Aorta (tissue), 5 donors: ENCODE measurements around the gene GEN1. TPM values are rescaled to one million over a fixed set of nuclear protein-coding genes. Genes with fewer than 3 reads are reported as not detected.

Experiments
- ATAC-seq: fragments of 200-7000 bp; cut with Tn5 transposase; one replicate; pipeline ENCODE4 v1.9.1; 2022; ENCODE audit warnings: moderate library complexity; ENCODE audit not compliant: low FRiP score
- DNase-seq, 2 donors: peaks; one replicate each; pipeline ENCODE4 v3.0.0-alpha.2; 2020
- H3K27ac ChIP-seq, 2 donors: one replicate each; pipeline ENCODE4 v1.5.1; 2013; ENCODE audit warnings: low read length in 2 of 2, mild to moderate bottlenecking in 2 of 2, moderate library complexity in 2 of 2, control low read depth in 1 of 2, inconsistent platforms in 1 of 2, low read depth in 1 of 2
- H3K27me3 ChIP-seq, 2 donors: one replicate each; pipeline ENCODE4 v1.6.1; 2013; ENCODE audit warnings: control low read depth in 1 of 2, low read length in 1 of 2, mild to moderate bottlenecking in 1 of 2, moderate library complexity in 1 of 2; ENCODE audit not compliant: insufficient read depth in 2 of 2, control insufficient read depth in 1 of 2
- H3K36me3 ChIP-seq, 2 donors: one replicate each; pipeline ENCODE4 v1.6.1; 2013; ENCODE audit warnings: control low read depth in 1 of 2, low read length in 1 of 2, mild to moderate bottlenecking in 1 of 2; ENCODE audit not compliant: insufficient read depth in 2 of 2, control insufficient read depth in 1 of 2
- H3K4me1 ChIP-seq, 2 donors: one replicate each; pipeline ENCODE4 v1.6.1; 2013; ENCODE audit warnings: low read length in 2 of 2, control low read depth in 1 of 2, mild to moderate bottlenecking in 1 of 2, moderate library complexity in 1 of 2; ENCODE audit not compliant: insufficient read depth in 2 of 2, control insufficient read depth in 1 of 2
- H3K4me3 ChIP-seq, 2 donors: one replicate each; pipeline ENCODE4 v1.5.1; 2013; ENCODE audit warnings: low read length in 2 of 2, control low read depth in 1 of 2, mild to moderate bottlenecking in 1 of 2
- H3K9me3 ChIP-seq: one replicate; pipeline ENCODE4 v1.6.1; 2013; ENCODE audit warnings: mild to moderate bottlenecking, low read length; ENCODE audit not compliant: control insufficient read depth
- WGBS, 2 donors: extraction: QIAGEN DNeasy Blood & Tissue Kit; methylation state at CpG; one replicate each; pipeline ENCODE4 v1.1.7; 2013; 5-methylcytosine and 5-hydroxymethylcytosine counted together
- intact Hi-C, 2 donors: fragments of 100-400 bp; cut with DNase I; formaldehyde crosslinking; loops; one replicate each; pipeline versions ENCODE4 v1.14.2 to v1.15.0; 2022
- polyA plus RNA-seq, 2 donors: library from polyadenylated mRNA; stranded (reverse); fragments of 200-250 nt; gene quantifications; one replicate each; pipeline ENCODE4 v1.2.3, GENCODE V29; 2013
- total RNA-seq, 2 donors: library from RNA; stranded (reverse); fragmentation: NEBNext Ultra II Directional; extraction: Animal tissue kit (Norgen Biotek cat#: 25700); gene quantifications; one replicate each; pipeline ENCODE4 v1.2.1, GENCODE V29; 2021
- donor health status: healthy with polysubstance abuse.
- donor health status: Bipolar disorder and iron deficiency.
- donor health status: DM: no; HTN: no; CAD: no.
- donor health status: DM: no; HTN: no; CAD: no.
- donor health status: DM: yes; HTN: yes; CAD: no.

The GEN1 gene
- total and polyA plus RNA-seq, 4 donors = 1.2 to 5.5 (median 2.5) TPM

GRCh38 chr2:17781482-17781881, 27.5 kb downstream of the GEN1 start:
- Histone ChIP-seq H3K27ac (no peak overlapping the region), H3K36me3 (peaks cover 0 to 2% of the 10 kb centered on the region in 2 donors), H3K9me3 (no peaks in the 10 kb centered on the region), H3K4me1 (no peaks in the 10 kb centered on the region), H3K4me3 (no peak overlapping the region), H3K27me3 (no peaks in the 10 kb centered on the region)
- DNase-seq (no peak), ATAC-seq (no peak)
- intact Hi-C loops = no loop called here
- WGBS, 2 donors = 82 to 88% methylated on average over 1 of the region's 1 CpG

GRCh38 chr2:17786727-17787126, 32.8 kb downstream of the GEN1 start:
- Histone ChIP-seq H3K9me3 (no peaks in the 10 kb centered on the region), H3K36me3 (no peaks in the 10 kb centered on the region), H3K27me3 (peaks cover 0 to 3% of the 10 kb centered on the region in 2 donors), H3K4me3 (no peak overlapping the region), H3K4me1 (no peaks in the 10 kb centered on the region), H3K27ac (no peak overlapping the region)
- intact Hi-C loops = no loop called here
- DNase-seq = no peak
- WGBS, 2 donors = 73 to 77% methylated on average over 3 of the region's 3 CpGs
- ATAC-seq = no peak

GRCh38 chr2:17788773-17789172, 34.8 kb downstream of the GEN1 start:
- Histone ChIP-seq H3K9me3 (no peaks in the 10 kb centered on the region), H3K36me3 (no peaks in the 10 kb centered on the region), H3K4me1 (no peaks in the 10 kb centered on the region), H3K27ac (no peak overlapping the region), H3K4me3 (no peak overlapping the region), H3K27me3 (peaks cover 0 to 3% of the 10 kb centered on the region in 2 donors)
- no peak for DNase-seq
- intact Hi-C loops = no loop called here
- 61 to 66% methylated on average over 4 of the region's 4 CpGs for WGBS, 2 donors
- no peak for ATAC-seq

- intact Hi-C loops = no loop called here
- WGBS, 2 donors = 57 to 67% methylated on average over 1 of the region's 1 CpG
Observed at GRCh38 chr2:17790536-17790935, 36.6 kb downstream of the GEN1 start.

GRCh38 chr2:17791121-17791816, 37.3 kb downstream of the GEN1 start:
- Histone ChIP-seq H3K9me3 (no peaks in the 10 kb centered on the region), H3K36me3 (no peaks in the 10 kb centered on the region), H3K27ac (no peak overlapping the region), H3K4me3 (no peak overlapping the region), H3K27me3 (peaks cover 0 to 3% of the 10 kb centered on the region in 2 donors), H3K4me1 (no peaks in the 10 kb centered on the region)
- 46 to 49% methylated on average over 5 of the region's 5 CpGs for WGBS, 2 donors
- intact Hi-C loops = no loop called here
- no peak for ATAC-seq
- no peak for DNase-seq

More at GRCh38 chr2:17790536-17790935, 36.6 kb downstream of the GEN1 start:
- H3K27ac ChIP-seq = no peak overlapping the region
- H3K36me3 ChIP-seq = no peaks in the 10 kb centered on the region
- no peaks in the 10 kb centered on the region for H3K4me1 ChIP-seq
- no peak overlapping the region for H3K4me3 ChIP-seq
- no peak for ATAC-seq
- no peak for DNase-seq
- peaks cover 0 to 3% of the 10 kb centered on the region in 2 donors for H3K27me3 ChIP-seq
- H3K9me3 ChIP-seq = no peaks in the 10 kb centered on the region

GRCh38 chr2:17791817-17792130, 37.8 kb downstream of the GEN1 start:
- WGBS, 2 donors = 92 to 97% methylated on average over 2 of the region's 2 CpGs
- Histone ChIP-seq H3K27me3 (peaks cover 0 to under 1% of the 10 kb centered on the region in 2 donors), H3K9me3 (no peaks in the 10 kb centered on the region), H3K4me3 (no peak overlapping the region), H3K36me3 (no peaks in the 10 kb centered on the region), H3K27ac (no peak overlapping the region), H3K4me1 (no peaks in the 10 kb centered on the region)
- intact Hi-C loops = no loop called here
- ATAC-seq (no peak), DNase-seq (no peak)

- Histone ChIP-seq H3K4me1 (no peaks in the 10 kb centered on the region), H3K27ac (no peak overlapping the region), H3K9me3 (no peaks in the 10 kb centered on the region), H3K4me3 (no peak overlapping the region), H3K36me3 (no peaks in the 10 kb centered on the region), H3K27me3 (no peaks in the 10 kb centered on the region)
- 78 to 80% methylated on average over 1 of the region's 1 CpG for WGBS, 2 donors
- DNase-seq (no peak), ATAC-seq (no peak)
- intact Hi-C loops = no loop called here
Observed at GRCh38 chr2:17792515-17792914, 38.6 kb downstream of the GEN1 start.

- Histone ChIP-seq H3K36me3 (no peaks in the 10 kb centered on the region), H3K4me1 (no peaks in the 10 kb centered on the region), H3K27me3 (no peaks in the 10 kb centered on the region), H3K9me3 (no peaks in the 10 kb centered on the region), H3K27ac (no peak overlapping the region), H3K4me3 (no peak overlapping the region)
- DNase-seq (no peak), ATAC-seq (no peak)
- 68 to 69% methylated on average over 4 of the region's 4 CpGs for WGBS, 2 donors
- intact Hi-C loops = no loop called here
Observed at GRCh38 chr2:17793296-17793695, 39.4 kb downstream of the GEN1 start.

GRCh38 chr2:17793803-17794354, 39.9 kb downstream of the GEN1 start:
- 77 to 85% methylated on average over 6 of the region's 6 CpGs for WGBS, 2 donors
- intact Hi-C loops = no loop called here
- no peak overlapping the region for H3K27ac ChIP-seq
- no peaks in the 10 kb centered on the region for H3K27me3 ChIP-seq
- H3K4me3 ChIP-seq = no peak overlapping the region
- H3K4me1 ChIP-seq = no peaks in the 10 kb centered on the region
- H3K36me3 ChIP-seq = no peaks in the 10 kb centered on the region
- no peaks in the 10 kb centered on the region for H3K9me3 ChIP-seq
- DNase-seq (no peak), ATAC-seq (no peak)
